Activated CD4-positive, alpha-beta T cell treated with anti-CD3 and anti-CD28 coated beads, Interleukin-2, amount 50 U/mL, for 16 hours (primary cell): ENCODE data around the gene COL23A1.
"Not testable (repeated sequence)": the region's sequence is repeated elsewhere in the genome, so short reads cannot be mapped to it uniquely, and the experiment has no call there.

Experiments
- DNase-seq: peaks from one replicate; pipeline ENCODE4 v3.0.0-alpha.2; 2020

COL23A1 gene

DNA sequence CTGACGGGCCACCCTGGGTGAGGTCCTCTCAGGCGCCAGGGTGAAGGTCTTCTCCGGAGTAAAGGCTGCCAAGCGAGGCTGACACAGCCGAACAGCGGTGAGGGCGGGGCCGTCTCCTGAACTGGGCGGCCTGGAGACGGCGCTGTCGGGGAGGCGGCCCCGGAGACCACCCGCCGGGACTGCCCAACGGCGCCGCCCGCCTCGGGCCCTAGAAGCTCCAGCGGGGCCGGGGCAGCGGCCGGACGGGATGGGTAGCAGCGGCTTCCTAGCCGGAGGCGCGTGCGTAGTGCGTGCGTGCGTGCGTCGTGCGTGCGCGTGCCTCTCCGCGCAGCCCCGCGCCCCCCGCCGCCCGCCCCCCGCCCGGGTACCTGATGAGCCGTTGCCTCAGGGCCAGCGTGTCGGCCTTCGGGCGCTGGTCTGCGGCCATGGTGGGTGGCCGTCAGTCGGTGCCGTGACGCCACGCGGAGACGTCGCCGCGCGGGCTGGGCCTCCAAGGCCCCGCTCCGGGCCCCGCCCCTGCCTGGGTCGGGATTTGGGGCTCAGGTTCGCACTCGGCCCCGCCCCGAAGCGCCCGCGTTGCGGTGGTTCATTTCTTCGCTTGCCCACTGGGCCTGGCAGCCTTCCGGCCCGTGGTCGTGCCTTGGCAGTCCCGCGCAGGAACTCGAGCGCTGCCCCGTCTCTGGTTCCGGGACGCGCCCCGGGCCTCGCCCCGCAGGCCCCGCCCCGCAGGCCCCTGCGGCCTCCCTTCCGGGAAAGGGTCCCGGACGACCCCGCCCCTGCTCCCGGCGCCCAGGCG, 357.9 kb downstream of the COL23A1 start, which contains the start of gene PHYKPL:
Gene PHYKPL, minus strand, starts transcription at position 679 of the 796 bp plus-strand sequence. Its CDS starts 252 bp downstream, at position 427.
- peak; percentile 80 for DNase-seq

DNA sequence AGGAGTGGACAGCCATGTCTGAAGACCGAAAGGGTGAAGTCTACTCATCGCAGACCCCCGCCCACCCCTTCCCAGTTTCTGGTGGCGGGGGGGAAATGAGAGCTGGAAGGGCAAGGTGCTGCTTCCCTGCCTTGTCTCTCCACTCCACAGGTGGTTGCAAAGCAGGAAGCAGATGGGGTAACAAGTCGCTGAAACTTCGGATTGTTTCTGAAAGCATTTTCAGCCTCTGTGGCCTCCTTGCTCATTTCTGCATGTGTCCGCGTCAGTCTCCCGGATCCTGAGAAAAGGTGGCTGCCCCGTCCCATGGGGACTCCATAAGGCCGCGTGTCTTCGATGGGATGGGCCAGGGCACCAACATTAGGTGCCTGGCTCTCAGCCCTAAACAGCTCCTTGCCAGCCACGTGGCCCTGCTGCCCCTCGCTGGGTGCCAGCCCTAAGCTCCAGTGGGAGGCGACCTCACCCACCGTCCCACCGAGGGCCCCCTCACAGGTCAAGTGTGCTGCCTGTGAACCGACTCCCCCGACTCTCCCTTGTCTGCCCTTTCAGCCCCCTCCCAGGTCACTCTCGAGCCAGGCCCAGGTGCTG, 358.6 kb downstream of the COL23A1 start:
- DNase-seq, result no peak

DNA sequence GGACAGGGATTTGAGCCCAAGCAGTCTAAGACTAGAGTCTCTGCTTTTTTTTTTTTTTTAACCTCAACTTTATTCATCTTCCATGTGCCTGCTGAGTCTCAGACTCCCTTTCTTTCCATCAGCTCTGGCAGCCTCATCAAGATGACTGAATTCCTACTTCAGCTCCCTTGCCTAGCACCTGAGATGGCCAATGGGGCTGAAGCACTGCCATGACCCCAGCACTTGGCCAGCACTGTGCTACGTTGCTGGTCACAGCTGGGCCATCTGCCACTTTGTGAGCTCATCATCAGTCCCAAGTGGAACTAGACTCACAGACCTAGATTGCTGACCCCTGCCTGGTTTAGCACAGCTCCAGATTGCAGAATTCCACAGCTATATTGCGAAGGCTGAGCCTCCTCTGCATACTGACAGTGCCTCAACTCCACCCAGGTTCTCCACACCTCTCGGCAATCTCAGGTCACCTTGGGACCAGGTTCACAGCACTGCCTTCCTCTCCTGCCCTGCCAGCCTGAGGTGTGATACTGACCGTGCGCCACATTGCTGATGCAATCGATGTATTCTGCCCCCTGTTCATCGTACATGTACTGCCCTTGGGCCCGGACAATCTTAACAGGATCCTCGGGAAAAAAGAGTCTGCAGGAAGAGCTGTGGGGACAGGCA, 359.2 kb downstream of the COL23A1 start:
- DNase-seq, result no peak

DNA sequence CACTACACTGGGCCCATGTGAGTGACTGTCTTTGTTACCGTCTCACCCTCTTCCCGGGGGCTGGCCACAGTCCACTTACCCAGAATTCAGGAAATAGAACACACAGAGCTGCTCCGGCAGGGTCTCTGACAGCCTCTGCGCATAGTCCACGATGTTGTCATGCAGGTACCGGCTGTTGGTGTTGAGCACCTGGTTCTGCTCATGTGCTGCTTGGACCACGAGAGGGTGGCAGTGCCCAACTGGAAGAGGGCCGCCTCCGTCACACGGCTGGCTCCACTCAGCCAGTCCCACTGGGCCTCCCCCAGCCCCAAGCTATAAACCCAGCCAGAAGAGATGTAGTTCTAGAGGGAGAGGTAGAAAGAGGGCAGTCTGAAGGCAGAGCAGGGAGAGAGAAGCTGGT, 360.3 kb downstream of the COL23A1 start:
- no peak for DNase-seq

DNA sequence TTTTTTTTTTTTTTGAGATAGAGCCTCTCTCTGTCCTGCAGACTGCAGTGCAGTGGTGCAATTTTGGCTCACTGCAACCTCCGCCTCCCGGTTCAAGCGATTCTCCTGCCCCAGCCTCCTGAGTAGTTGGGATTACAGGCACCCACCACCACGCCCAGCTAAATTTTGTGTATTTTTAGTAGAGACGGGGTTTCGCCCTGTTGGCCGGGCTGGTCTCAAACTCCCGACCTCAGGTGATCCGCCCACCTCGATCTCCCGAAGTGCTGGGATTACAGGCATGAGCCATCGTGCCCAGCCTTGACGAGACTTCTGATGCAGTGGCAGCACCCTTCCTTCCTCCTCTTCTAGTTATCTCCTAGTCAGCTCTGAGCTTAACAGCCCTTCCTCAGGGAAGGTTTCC, 361.1 kb downstream of the COL23A1 start:
- not testable (repeated sequence) for DNase-seq

DNA sequence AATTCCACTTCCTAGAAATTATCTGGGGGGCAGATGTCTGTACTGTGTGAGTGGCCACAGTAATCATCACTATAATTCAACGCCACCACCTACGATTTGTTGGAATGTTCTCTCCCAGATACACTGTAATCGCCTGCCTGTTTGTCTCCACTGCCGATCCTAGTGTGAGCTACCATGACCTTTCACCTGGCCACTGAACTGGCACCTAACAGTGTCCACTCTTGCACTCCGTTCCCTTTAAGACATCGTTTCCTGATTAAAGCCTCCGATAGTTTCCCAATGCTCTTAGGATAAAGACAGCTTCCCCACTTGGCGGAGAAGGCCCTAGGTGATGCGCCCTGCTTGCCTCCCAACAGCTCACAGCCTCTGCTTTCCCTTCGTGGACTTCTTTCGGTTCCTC, 361.6 kb downstream of the COL23A1 start:
- no peak for DNase-seq

DNA sequence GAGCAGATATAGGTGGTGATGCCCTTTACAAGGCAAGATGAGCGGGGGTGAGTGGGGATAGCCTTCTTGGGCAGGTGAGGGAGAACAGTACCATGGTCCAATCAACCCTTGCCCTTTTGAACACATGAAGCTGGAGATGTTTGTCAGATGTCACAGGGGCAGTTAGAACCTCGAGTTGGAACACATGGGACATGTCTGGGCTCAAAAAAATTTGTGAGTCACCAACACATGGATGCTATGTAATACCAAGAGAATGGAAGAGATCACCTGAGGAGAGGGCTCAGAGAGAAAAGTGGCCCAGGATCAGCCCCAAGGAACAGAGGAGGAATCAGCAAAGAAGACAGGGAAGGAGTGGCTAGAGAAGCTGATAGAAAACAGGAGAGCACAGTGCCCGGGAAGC, 362.3 kb downstream of the COL23A1 start:
- no peak for DNase-seq

DNA sequence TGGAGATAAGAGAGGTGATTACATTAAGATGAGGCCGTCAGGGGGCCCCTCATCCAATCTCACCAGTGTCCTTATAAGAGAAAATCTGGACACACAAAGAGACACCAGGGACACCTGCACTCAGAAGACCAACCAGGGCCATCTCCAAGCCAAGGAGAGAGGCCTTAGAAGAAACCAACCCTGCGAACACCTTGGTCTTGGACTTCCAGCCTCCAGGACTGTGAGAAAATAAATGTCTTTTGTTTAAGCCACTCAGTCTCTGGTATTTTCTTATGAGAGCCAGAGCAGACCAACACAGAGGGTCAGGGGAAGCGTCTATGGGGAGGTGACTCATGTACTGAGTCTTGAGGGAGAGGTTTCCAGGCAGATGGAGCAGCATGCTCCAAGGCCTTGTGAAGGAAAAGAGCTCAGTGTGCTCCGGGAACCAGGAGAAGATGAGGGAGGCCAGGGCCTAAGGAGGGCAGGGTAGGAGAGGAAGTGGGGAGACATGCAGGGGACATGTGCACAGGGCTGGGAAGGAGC, 363.0 kb downstream of the COL23A1 start:
- no peak for DNase-seq

DNA sequence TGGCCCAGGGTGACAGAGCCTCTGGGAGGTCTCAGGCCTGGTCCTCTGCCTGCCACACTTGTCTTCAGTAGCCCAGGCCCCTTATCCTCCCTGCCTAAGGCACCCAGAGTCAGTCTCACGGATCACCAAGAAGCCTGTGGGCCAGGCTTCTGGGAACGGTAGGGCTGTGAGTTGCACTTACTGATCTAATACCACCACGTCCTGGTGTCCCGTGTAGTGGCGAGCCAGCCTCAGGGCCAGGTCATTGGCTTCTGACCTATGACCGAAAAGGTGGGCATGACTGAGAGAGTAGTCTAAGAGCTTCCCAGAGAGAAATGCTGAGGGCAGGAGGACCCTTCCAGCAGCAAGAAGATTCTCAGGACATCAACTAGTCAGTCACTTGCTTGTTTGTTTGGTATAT, 365.0 kb downstream of the COL23A1 start:
- DNase-seq, result no peak

DNA sequence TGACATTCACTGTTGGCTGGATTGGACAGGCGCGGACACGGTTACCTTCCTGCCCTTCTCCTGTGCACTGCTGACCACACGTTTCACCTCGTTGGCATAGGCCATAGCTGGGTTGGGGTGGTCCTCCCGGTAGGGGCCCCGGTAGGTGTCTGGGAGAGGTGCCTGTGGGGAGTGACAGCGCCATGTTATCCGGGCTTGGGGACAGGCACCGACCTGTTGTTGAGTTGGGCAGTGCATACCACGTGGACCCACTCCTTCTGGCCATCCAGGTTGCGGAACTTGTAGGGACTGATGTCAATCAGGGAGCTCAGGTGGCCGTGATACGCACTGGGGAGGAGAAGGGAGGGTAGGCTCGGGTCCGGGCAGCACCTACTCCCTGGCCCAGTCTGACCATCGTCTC, 365.8 kb downstream of the COL23A1 start:
- no peak for DNase-seq

DNA sequence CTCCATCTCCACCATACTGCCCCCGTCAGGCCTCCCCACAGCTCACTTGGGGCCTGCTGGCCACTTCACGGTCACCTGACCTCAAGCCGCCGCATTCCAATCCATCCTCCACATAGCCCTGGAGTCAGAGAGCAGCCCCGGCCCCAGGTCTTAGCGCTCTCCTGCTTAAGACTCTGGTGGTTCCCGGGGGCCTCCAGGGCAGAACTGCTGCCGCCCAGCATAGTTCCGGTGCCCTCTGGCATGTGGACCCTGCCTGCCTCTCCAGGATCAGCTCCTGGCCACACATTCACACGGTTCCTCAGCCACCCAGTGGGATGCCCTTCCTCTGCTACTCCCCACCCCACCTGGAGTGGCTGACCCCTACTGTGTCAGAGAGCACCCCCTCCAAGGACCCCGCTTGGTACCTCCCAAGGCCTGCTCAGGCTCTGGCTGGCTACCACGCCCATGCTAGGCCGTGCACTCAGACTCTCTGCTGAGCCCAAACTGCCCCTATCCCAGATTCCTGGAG, 366.3 kb downstream of the COL23A1 start:
- DNase-seq, result no peak

DNA sequence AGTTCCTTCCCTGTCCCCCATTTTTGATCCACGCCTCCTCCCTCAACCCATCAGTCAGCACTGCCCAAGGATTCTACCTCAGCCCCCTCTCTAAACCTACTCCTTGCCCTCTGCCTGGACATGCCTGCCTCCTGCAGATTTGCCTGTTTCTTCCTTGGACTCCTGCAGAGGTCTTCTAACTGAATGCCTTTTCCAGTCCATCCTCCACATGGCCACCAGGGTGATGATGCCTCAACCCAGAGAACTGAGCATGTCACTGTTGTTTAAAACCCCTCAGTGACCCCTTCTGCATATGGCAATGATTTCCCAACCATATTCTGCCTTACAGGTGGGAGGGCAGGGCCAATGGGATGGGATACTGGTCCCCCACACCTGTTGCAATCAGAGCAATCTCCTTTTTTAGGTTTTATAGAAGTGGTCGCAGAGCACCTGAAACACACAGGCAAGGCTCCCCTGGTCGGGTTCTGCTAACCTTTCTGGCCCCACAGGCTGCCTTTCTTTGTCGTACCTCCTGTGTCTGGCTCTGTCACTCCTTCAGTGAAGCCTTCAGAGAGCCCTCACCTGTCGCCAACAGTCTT, 366.9 kb downstream of the COL23A1 start:
- DNase-seq, result no peak

DNA sequence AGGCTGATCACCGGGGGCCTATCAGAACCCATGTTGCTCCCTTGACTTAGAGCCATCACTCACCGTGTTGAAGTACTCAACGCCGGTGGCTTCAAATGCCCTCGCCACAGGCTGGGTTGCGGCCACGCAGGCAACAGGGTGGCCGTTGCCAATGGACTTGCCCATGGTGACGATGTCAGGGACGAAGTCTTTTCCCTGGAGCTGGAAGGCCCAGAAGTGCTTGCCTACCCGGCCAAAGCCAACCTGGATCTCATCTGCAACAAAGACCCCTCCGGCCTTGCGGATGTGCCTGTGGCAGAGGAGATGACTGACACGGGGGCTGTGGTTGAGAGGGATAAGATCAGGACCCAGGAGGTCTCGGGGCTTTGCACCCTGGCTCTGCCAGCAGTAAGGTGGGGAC, 367.9 kb downstream of the COL23A1 start:
- DNase-seq, result no peak

DNA sequence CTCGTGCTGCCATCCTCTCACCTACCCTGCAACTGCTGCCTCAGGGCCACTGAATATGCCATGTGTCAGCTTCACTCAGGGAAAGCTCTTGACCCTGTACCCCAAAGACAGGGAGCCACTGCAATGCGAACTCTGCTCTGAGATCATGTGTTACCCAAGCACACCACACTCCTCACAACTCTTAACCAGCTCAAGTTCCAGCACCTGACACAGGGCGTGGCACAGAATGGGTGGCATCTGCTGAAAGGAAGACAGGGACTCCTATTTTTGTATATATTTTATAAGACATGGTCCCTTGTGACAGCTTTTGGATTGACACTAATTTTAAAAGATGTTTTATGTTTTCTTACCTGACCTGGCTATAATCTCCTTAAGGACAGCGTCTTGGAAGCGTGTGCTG, 368.3 kb downstream of the COL23A1 start:
- DNase-seq, result no peak

DNA sequence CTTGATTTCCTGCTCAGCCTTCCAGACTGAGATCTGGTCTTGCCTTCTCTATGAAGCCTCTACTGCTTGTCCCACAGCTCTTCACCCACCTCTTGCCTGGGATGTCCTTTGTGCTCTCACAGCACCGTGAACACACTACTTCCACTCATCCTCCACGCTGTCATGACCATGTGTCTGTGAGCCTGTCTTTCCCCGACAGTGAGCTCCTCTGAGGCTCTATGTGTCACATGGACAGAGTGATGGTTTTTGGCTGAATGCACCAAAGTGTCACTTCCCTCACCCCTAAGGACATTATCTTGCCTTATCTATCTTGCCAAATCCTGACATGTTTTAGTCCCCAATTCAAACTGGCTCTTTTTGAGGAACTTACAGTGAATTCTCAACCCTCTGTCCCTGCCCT, 368.9 kb downstream of the COL23A1 start:
- no peak for DNase-seq

DNA sequence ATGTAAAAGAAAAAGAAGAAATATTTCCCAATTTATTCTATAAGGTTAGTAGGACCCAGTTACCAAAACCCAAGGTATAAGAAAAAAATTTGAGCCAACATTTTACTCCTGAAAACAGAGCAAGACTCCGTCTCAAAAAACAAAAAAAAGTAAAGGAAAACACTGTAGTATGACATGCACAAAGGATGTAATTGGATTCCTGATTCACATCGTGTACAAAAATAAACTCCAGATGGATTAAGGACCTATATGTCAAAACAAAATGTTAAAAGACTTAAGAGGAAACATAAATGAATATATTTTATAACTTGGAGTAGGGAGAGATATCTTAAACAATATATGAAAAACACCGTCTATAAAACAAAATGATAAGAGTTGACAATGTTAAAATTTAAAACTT, 371.4 kb downstream of the COL23A1 start:
- DNase-seq, result no peak

DNA sequence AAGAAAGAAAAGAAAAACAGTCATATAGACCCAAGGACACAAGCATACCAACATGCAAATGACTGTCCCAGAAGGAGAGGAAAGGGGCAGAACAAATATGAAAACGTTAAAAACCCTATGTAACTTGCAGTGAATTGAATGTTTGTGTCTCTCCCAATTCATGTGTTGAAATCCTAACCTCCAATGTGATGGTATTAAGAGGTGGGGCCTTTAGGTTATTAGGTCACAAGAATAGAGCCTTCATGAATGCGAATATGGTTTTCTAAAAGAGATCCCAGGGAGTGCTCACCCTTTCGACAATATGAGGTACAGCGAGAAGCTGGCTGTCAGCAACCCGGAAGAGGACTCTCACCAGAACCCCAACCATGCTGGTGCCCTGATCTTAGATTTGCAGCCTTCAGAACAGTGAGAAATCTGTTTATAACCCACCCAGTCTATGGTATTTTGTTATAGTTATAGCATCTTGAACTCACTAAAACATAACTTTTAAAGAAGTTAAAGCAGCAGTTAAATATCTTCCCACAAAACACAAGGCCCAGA, 371.9 kb downstream of the COL23A1 start:
- DNase-seq, result no peak

DNA sequence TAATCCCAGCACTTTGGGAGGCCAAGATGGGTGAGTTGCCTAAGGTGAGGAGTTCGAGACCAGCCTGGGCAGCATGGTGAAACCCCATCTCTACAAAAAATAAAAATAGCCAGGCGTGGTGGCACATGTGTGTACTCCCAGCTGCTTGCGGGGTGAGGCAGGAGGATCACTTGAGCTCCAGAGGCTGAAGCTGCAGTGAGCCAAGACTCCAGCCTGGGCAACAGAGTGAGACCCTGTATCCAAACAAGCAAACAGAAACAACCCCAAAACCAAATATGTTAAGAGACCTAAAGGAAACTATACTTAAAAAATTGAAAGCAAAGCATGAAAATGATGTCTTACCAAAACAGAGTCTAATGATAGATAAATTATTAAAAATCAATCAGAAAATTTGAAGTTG, 373.4 kb downstream of the COL23A1 start:
- DNase-seq, result no peak

DNA sequence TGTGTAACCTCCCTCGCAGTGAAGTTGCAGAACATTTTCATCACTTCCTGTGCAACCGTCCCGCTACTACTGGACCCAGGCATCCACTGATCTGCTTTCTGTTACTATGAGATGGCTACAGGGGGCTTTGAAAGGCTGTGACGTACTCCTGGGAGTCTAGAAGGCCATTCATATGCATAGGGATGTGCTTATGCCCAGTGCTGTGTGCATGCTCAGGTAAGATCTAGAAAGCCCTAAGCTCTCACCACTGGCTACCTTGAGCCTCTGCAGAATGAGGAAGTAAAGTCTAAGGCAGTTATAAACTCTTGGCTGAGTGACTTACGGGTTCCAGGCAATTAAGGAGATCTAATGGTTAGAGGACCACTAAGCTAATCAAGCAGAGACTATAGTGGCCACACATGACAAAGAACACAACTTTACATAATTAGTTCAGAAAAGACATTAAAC, 374.1 kb downstream of the COL23A1 start:
- no peak for DNase-seq

DNA sequence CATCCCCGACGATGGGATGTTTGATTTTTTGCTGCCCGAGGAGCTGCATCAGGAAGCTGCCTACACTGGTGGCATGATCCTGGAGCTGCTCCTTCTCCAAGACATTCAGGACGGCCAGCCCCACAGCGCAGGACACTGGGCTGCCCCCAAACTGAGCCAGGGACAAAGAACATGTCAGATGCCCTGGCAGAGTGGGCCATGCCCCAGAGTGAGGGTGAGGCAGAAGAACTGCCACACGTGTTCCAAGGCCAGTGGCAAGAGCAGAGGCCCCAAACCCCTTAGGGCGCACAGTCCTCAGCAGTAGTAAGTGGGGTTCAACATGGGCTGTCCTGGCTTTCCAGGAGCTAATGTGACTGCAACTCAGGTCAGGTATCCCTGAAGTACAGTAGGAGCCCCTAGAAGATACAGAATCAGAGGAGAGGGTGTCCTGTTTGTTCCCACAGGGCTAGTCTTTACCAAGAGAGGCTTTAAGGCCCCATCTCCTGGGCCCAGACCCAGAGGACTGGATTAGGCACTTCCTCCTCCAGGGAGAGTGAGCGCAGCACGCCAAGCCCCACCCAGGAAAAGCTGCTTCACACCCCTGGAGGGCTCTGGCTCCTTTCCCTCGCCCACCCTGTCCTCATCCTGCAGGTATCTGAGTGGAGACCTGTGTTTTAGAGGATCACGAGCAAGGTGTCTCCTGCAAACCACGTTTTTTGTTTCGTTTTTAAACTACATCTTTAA, 374.8 kb downstream of the COL23A1 start:
- no peak for DNase-seq

DNA sequence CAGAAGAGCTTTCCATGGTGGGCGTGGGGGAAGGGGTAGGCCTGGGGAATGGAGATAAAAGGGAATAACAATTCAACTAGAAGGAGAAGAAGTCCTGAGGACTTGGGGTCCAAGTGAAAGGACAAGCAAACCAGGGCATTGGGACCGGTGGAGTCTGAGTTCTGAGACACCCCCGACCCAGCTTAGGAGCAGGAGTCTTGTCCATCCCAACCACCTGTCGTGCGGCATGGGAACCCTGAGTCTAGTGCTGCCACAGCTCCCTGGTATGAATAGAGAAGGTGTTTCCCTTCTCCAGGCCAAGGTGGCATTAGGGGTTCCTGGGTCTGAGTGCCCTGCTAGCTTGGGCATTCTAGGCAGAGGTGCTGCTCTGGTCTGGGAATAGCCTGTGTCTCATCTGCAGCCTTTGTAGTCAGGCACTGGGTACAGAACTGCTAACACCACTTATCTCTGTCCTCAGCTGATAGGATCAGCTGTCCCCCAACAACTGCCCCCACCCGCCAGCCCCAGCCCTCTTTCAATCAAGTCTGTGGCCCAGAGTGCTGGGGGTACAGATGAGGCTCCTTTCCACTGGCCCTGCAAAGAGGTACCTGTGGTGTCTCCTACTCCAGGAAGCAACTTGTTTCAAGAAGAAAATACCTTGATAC, 375.9 kb downstream of the COL23A1 start:
- no peak for DNase-seq

DNA sequence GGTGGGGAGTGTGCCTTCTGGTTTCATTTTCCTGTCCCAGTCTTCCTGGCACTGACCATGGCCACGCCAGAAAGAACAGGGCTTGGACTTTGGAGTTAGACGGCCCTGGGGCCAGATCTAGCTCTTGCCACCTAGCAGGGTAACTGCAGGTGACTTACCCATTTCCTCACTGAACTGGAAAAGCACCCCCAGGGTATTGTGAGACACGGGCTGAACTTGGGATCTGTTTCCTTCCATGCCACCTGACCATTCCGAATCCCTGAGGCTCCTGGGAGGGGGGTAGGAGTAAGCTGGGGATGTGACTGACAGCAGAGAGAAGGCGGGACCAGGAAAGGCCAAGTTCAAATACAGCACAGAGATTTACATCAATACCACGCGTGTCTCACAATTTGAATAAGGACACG, 376.4 kb downstream of the COL23A1 start:
- DNase-seq, result no peak
